Esophagus muscularis mucosa (tissue), 4 donors: ENCODE results near the gene CENPQ. TPM values are rescaled to one million over a fixed set of nuclear protein-coding genes. Genes with fewer than 3 reads are reported as not detected.

Experiments
- DNase-seq: peaks from one replicate; pipeline ENCODE4 v3.0.0-alpha.2; 2017; ENCODE audit errors: extremely low spot score
- H3K27ac ChIP-seq, 4 donors: fragments of 200-600 bp; sonication (generic); replicated peaks in 1 of 4; 1 replicate in 3 of 4; 2 replicates in 1 of 4; pipeline ENCODE4 v1.5.1; 2016 to 2019; ENCODE audit warnings: mild to moderate bottlenecking in 1 of 4
- H3K27me3 ChIP-seq, 4 donors: fragments of 200-600 bp; sonication (generic); one replicate each; pipeline versions ENCODE4 v1.5.1 to v1.6.0; 2016 to 2019
- H3K36me3 ChIP-seq, 4 donors: fragments of 200-600 bp; sonication (generic); one replicate each; pipeline ENCODE4 v1.5.1; 2016 to 2019
- H3K4me1 ChIP-seq, 4 donors: fragments of 200-600 bp; sonication (generic); one replicate each; pipeline ENCODE4 v1.5.1; 2016 to 2019
- H3K4me3 ChIP-seq, 4 donors: fragments of 200-600 bp; sonication (generic); 1 replicate in 2 of 4; 2 replicates in 2 of 4; pipeline ENCODE4 v1.5.1; 2016 to 2019; ENCODE audit warnings: mild to moderate bottlenecking in 4 of 4, moderate library complexity in 1 of 4
- H3K9me3 ChIP-seq, 4 donors: fragments of 200-600 bp; sonication (generic); 1 replicate in 3 of 4; 2 replicates in 1 of 4; pipeline ENCODE4 v1.5.1; 2016 to 2019
- EP300 ChIP-seq: sonication (generic); formaldehyde crosslinking; IDR thresholded peaks from one replicate; pipeline ENCODE4 v1.6.1; 2017; ENCODE audit warnings: antibody characterized with exemption
- POLR2A ChIP-seq: fragments of 450-650 bp; IDR thresholded peaks from one replicate; pipeline ENCODE4 v1.6.1; 2017; ENCODE audit warnings: antibody characterized with exemption, moderate library complexity, mild to moderate bottlenecking, low read depth
- POLR2AphosphoS5 ChIP-seq, 2 donors: sonication (generic); formaldehyde crosslinking; IDR thresholded peaks; one replicate each; pipeline ENCODE4 v1.6.1; 2017; ENCODE audit warnings: antibody characterized with exemption in 2 of 2
- WGBS: methylation state at CpG from one replicate; pipeline ENCODE4 v1.1.5; 2018; 5-methylcytosine and 5-hydroxymethylcytosine counted together
- intact Hi-C: fragments of 100-400 bp; cut with DNase I; formaldehyde crosslinking; loops from one replicate; pipeline ENCODE4 v1.15.1; 2023
- total RNA-seq, 4 donors: library from RNA; depleted of rRNA; stranded (reverse); fragments of >200 nt; gene quantifications; one replicate each; pipeline versions ENCODE4 v1.1.0 to v1.2.1, GENCODE V29; 2016
- TF ChIP-seq, protein P1 (sequence below), 3 experiments: fragments of 200-600 bp in 2 of 3; fragments of 450-650 bp in 1 of 3; sonication (generic) in 2 of 3; IDR thresholded peaks; one replicate each; pipeline ENCODE4 v1.5.1; 2017 to 2019; ENCODE audit warnings: antibody characterized with exemption in 3 of 3, mild to moderate bottlenecking in 2 of 3, moderate library complexity in 1 of 3

Gene CENPQ
- total RNA-seq, 4 donors from 2014 or later, result 2.9 to 5.6 (median 4.7) TPM

- intact Hi-C loops, result no loop called here
- H3K9me3 ChIP-seq, result no peaks in the 10 kb centered on the region
- H3K36me3 ChIP-seq, result peaks cover 27 to 67% (median 41%) of the 10 kb centered on the region in 4 donors
- 45% methylated on average over 2 of the region's 2 CpGs for WGBS
- H3K4me3 ChIP-seq, result no peak overlapping the region
- no peak overlapping the region for H3K27ac ChIP-seq
- TF ChIP-seq, protein P1, sequence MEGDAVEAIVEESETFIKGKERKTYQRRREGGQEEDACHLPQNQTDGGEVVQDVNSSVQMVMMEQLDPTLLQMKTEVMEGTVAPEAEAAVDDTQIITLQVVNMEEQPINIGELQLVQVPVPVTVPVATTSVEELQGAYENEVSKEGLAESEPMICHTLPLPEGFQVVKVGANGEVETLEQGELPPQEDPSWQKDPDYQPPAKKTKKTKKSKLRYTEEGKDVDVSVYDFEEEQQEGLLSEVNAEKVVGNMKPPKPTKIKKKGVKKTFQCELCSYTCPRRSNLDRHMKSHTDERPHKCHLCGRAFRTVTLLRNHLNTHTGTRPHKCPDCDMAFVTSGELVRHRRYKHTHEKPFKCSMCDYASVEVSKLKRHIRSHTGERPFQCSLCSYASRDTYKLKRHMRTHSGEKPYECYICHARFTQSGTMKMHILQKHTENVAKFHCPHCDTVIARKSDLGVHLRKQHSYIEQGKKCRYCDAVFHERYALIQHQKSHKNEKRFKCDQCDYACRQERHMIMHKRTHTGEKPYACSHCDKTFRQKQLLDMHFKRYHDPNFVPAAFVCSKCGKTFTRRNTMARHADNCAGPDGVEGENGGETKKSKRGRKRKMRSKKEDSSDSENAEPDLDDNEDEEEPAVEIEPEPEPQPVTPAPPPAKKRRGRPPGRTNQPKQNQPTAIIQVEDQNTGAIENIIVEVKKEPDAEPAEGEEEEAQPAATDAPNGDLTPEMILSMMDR (IDR thresholded peaks at IDR 0.05), result no peak
- TF ChIP-seq POLR2A, result no peak
- TF ChIP-seq EP300, result no peak
- TF ChIP-seq POLR2AphosphoS5 (IDR thresholded peaks at IDR 0.05), result no peak
- H3K4me1 ChIP-seq, result no peaks in the 10 kb centered on the region
- no peaks in the 10 kb centered on the region for H3K27me3 ChIP-seq
- DNase-seq, result no peak
Observed at GRCh38 chr6:49430187-49430586, 33.0 kb upstream of the CENPQ start.

DNA sequence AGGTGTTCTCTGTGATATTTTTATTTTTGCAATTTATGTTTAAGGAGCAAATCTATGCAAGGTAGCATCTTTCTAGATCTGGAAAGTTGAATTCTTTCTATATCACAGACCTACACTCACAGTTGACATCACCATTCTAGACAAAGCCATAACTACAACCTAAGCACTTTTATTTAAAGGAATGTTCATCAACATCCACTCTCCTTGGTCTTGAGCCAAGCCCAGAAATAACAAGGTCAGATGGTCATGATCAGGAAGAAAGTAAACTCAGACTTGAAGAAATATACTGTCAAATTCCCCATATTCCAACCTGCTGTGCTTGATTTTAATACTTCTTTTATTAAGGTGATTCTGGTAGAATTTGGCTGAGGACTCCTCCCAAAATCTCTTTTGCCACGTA, 32.3 kb upstream of the CENPQ start:
- Histone ChIP-seq H3K9me3 (no peaks in the 10 kb centered on the region), H3K27ac (no peak overlapping the region), H3K4me1 (no peaks in the 10 kb centered on the region), H3K27me3 (no peaks in the 10 kb centered on the region), H3K36me3 (peaks cover 34 to 74% (median 47%) of the 10 kb centered on the region in 4 donors), H3K4me3 (no peak overlapping the region)
- intact Hi-C loops, result no loop called here
- 86% methylated on average over 1 of the region's 1 CpG for WGBS
- no peak for DNase-seq
- TF ChIP-seq POLR2AphosphoS5 (IDR thresholded peaks at IDR 0.05) (no peak), EP300 (no peak), POLR2A (no peak)
- TF ChIP-seq, protein P1 (IDR thresholded peaks at IDR 0.05), result no peak

DNA sequence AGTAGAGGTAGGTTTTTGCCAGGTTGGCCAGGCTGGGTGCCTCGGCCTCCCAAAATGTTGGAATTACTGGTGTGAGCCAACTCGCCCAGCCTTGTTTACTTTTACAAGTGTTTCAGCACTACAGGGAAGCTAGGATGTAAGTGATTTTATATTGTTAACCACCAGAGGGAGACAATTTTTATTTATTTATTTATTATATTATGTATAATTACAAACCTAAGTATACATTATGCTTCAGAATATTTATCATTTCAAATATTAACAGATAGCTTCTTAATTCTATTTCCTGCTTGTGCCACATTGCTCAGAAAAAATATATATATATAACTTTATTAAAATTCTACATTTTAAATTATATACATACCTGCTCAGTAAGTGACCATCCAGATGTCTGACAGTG, 9.9 kb upstream of the CENPQ start:
- H3K36me3 ChIP-seq, result peaks cover 24 to 87% (median 51%) of the 10 kb centered on the region in 4 donors
- whole genome bisulfite sequencing, result 95% methylated on average over 2 of the region's 2 CpGs

DNA sequence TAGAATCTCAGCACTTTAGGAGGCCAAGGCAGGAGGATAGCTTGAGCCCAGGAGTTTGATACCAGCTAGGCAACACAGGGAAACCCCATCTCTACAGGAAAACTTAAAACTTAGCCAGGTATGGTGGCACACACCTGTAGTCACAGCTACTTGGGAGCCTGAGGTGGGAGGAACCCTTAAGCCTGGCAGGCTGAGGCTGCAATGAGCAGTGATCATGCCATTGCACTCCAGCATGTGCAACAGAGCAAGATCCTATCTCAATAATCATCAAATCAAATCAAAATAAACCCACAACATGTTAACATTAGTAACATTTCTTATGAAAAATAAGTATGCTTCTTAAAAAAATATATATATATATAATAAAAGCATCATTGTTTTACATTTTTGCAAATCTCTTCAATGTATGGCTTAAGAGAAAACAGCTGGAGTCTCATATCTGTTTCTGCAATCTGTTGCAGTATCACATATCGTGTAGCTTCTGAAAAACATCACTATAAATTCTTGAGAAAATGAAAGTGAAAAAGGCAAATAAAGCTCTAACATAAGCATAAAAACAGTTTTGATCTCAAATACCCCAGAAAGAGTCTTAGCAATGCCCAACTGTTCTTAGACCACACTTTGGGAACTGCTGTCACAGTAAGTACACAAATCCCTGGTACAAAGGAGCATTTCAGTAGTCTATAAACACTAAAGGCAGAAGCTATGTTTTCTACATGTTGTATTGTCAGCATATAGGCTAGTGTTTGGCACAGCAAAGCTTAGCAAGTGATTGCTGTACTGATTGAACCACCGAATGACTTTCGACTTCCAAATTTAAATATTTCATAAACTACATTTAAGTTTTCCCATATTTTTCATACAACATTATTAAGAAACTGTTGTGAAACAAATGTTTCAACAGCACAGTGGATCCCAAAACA, 8.1 kb upstream of the CENPQ start:
- TF ChIP-seq POLR2AphosphoS5 (IDR thresholded peaks at IDR 0.05) (no peak), POLR2A (no peak), EP300 (no peak)
- TF ChIP-seq, protein P1 (IDR thresholded peaks at IDR 0.05), result no peak
- Histone ChIP-seq H3K27me3 (no peaks in the 10 kb centered on the region), H3K4me1 (peaks cover 0 to 13% (median 7%) of the 10 kb centered on the region in 4 donors), H3K27ac (no peak overlapping the region), H3K9me3 (no peaks in the 10 kb centered on the region), H3K36me3 (peaks cover 21 to 82% (median 47%) of the 10 kb centered on the region in 4 donors), H3K4me3 (no peak overlapping the region)
- 91% methylated on average over 3 of the region's 3 CpGs for WGBS
- DNase-seq, result no peak
- intact Hi-C loops, result no loop called here

More for the DNA sequence above, 9.9 kb upstream of the CENPQ start:
- no peak for TF ChIP-seq POLR2A
- TF ChIP-seq, protein P1 (IDR thresholded peaks at IDR 0.05), result peak in 1 of 3 experiments; percentile 22
- no peak for TF ChIP-seq EP300
- no peak for TF ChIP-seq POLR2AphosphoS5 (IDR thresholded peaks at IDR 0.05)
- intact Hi-C loops, result no loop called here
- H3K27me3 ChIP-seq, result no peaks in the 10 kb centered on the region
- H3K4me3 ChIP-seq, result no peak overlapping the region
- H3K9me3 ChIP-seq, result no peaks in the 10 kb centered on the region
- no peaks in the 10 kb centered on the region for H3K4me1 ChIP-seq
- no peak for DNase-seq
- no peak overlapping the region for H3K27ac ChIP-seq
